Calu3 (cell line): Measurements from ENCODE around the gene CCDC159. TPM values are rescaled to one million over a fixed set of nuclear protein-coding genes. Genes with fewer than 3 reads are reported as not detected.

Source experiments
- BruUV-seq: library from RNA; stranded (reverse); fragments of 400-500 nt; replicated peaks from 2 replicates; lab custom pipeline; 2021; lab: Mats Ljungman, UMichigan
- CTCF ChIA-PET: fragments of 300-600 bp; sonication (Branson Sonifier 250); formaldehyde crosslinking; loops from one replicate; lab custom pipeline; 2022; ENCODE audit warnings: antibody characterized with exemption; lab: Charles Lee
- DNase-seq: peaks from one replicate; pipeline ENCODE4 v3.0.0; 2022
- H3K27ac Mint-ChIP-seq: one replicate; pipeline ENCODE4 v1.8.0; 2022; ENCODE audit warnings: mixed read lengths; ENCODE audit not compliant: unreplicated experiment
- H3K27me3 Mint-ChIP-seq: one replicate; pipeline ENCODE4 v1.8.0; 2022; ENCODE audit warnings: mixed read lengths; ENCODE audit not compliant: unreplicated experiment
- H3K36me3 Mint-ChIP-seq: one replicate; pipeline ENCODE4 v1.8.0; 2022; ENCODE audit warnings: mild to moderate bottlenecking, moderate library complexity, mixed read lengths; ENCODE audit not compliant: insufficient read depth, unreplicated experiment
- H3K4me1 Mint-ChIP-seq: one replicate; pipeline ENCODE4 v1.8.0; 2022; ENCODE audit warnings: mild to moderate bottlenecking, low read depth, mixed read lengths; ENCODE audit not compliant: unreplicated experiment
- H3K4me3 Mint-ChIP-seq: one replicate; pipeline ENCODE4 v1.8.0; 2022; ENCODE audit warnings: mild to moderate bottlenecking, low read depth, moderate library complexity, mixed read lengths; ENCODE audit not compliant: unreplicated experiment
- H3K9me3 Mint-ChIP-seq: one replicate; pipeline ENCODE4 v1.8.0; 2022; ENCODE audit warnings: low read depth, mixed read lengths; ENCODE audit not compliant: unreplicated experiment
- intact Hi-C: fragments of 100-400 bp; cut with micrococcal nuclease; formaldehyde crosslinking; loops from one replicate; pipeline ENCODE4 v1.10.0; 2022; ENCODE audit not compliant: unreplicated experiment
- total RNA-seq: library from RNA; stranded (reverse); gene quantifications from 2 replicates; pipeline ENCODE4 v1.2.3, GENCODE V29; 2022
- TF ChIP-seq, protein P1 (sequence below): fragments of 200-600 bp; IDR thresholded peaks from one replicate; pipeline ENCODE4 v1.8.0; 2022; ENCODE audit warnings: antibody characterized with exemption; ENCODE audit not compliant: unreplicated experiment

The CCDC159 gene
- total RNA-seq, 1 experiment from 2014 or later: 11.8 TPM

DNA sequence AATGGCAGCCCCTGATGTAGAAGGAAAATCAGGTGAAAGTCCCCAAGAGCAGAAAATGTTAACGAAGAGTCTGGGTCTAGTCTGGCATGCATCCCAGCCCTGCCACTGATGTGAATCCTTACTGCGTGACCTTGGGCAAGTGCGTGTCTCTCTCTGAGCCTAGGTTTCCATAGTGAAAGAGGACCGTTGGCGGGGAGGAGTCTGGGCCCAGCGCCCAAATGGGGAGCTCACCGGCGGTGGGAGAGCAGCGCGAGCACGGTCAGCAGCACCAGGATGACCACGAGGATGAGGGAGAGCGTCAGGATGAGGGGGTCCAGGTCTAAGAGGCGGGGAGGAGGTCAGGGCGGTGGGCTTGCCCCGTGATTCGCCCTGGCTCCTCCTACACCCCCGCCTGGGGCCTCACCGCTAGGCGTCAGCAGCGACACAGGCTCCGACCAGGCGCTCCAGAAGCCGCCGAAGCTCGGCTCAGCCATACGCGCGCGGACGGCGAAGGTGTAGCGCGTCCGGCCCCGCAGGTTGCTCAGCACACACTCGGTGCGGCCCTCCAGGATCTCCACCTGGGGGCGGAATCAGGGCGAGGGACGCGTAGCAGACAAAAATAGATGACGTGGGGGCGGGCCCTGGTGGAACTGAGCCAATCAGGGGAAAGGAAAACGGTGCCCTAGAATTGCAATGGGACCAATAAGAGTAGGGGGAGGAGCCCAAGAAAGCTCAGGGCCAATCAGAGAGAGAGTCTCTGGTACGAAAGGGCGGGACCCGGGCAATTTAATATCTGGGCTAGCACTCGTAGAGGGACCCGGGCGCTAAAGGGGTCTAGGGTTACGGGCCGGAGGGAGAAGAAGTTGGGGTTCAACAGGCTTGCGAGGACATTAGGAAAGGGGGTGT lies 34.6 kb downstream of the CCDC159 start:
- intact Hi-C loops: loop anchor here (5.0 kb wide), 2 partner anchors 36 to 89 kb away; partner anchors contain the start of gene RGL3
- H3K9me3 Mint-ChIP-seq: no peaks in the 10 kb centered on the region
- no TSS peak for BruUV-seq
- H3K36me3 Mint-ChIP-seq: peaks cover 41% of the 10 kb centered on the region
- TF ChIP-seq, protein P1, sequence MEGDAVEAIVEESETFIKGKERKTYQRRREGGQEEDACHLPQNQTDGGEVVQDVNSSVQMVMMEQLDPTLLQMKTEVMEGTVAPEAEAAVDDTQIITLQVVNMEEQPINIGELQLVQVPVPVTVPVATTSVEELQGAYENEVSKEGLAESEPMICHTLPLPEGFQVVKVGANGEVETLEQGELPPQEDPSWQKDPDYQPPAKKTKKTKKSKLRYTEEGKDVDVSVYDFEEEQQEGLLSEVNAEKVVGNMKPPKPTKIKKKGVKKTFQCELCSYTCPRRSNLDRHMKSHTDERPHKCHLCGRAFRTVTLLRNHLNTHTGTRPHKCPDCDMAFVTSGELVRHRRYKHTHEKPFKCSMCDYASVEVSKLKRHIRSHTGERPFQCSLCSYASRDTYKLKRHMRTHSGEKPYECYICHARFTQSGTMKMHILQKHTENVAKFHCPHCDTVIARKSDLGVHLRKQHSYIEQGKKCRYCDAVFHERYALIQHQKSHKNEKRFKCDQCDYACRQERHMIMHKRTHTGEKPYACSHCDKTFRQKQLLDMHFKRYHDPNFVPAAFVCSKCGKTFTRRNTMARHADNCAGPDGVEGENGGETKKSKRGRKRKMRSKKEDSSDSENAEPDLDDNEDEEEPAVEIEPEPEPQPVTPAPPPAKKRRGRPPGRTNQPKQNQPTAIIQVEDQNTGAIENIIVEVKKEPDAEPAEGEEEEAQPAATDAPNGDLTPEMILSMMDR: peak; percentile 33
- CTCF ChIA-PET: interaction anchor here (0.6 to 1.8 kb wide), 12 partner anchors 19 to 238 kb away, joined by 3 to 15 read pairs (median 4); partner anchors contain the start of genes CCDC159, ECSIT, KANK2 and ODAD3
- DNase-seq: peak; percentile 95
- H3K4me3 Mint-ChIP-seq: peak overlapping the region; percentile 80
- H3K4me1 Mint-ChIP-seq: peaks cover 29% of the 10 kb centered on the region
- no peaks in the 10 kb centered on the region for H3K27me3 Mint-ChIP-seq
- H3K27ac Mint-ChIP-seq: peak overlapping the region; percentile 90

GRCh38 chr19:11382898-11383705 lies 36.8 kb downstream of the CCDC159 start:
- CTCF ChIA-PET: interaction anchor here (0.5 to 2.3 kb wide), 6 partner anchors 8 to 116 kb away, joined by 3 to 14 read pairs (median 6); partner anchors contain the start of genes ODAD3, PRKCSH and SWSAP1
- peak; percentile 73 for DNase-seq
- peaks cover 21% of the 10 kb centered on the region for H3K4me1 Mint-ChIP-seq
- intact Hi-C loops: loop anchor here (5.0 kb wide), 2 partner anchors 34 to 91 kb away; partner anchors contain the start of gene RGL3
- H3K27ac Mint-ChIP-seq: peak overlapping the region; percentile 33
- peak overlapping the region; percentile 80 for H3K4me3 Mint-ChIP-seq
- no peaks in the 10 kb centered on the region for H3K9me3 Mint-ChIP-seq
- TF ChIP-seq, protein P1: peak; percentile 67
- BruUV-seq: no TSS peak
- peaks cover 36% of the 10 kb centered on the region for H3K36me3 Mint-ChIP-seq
- no peaks in the 10 kb centered on the region for H3K27me3 Mint-ChIP-seq

GRCh38 chr19:11383706-11384048 lies 37.4 kb downstream of the CCDC159 start:
- no TSS peak for BruUV-seq
- intact Hi-C loops: loop anchor here (5.0 kb wide), 2 partner anchors 34 to 91 kb away; partner anchors contain the start of gene RGL3
- Mint-ChIP-seq H3K36me3 (peaks cover 33% of the 10 kb centered on the region), H3K27me3 (no peaks in the 10 kb centered on the region), H3K4me1 (peaks cover 21% of the 10 kb centered on the region), H3K4me3 (peak overlapping the region; percentile 80), H3K27ac (no peak overlapping the region), H3K9me3 (no peaks in the 10 kb centered on the region)
- TF ChIP-seq, protein P1: no peak
- DNase-seq: no peak
- CTCF ChIA-PET: interaction anchor here (0.8 to 2.3 kb wide), 4 partner anchors 35 to 77 kb away, joined by 3 to 14 read pairs (median 6); partner anchors contain the start of genes ODAD3 and PRKCSH

GRCh38 chr19:11384778-11385129 lies 38.4 kb downstream of the CCDC159 start:
- Mint-ChIP-seq H3K9me3 (no peaks in the 10 kb centered on the region), H3K4me3 (peak overlapping the region; percentile 80), H3K27ac (no peak overlapping the region), H3K4me1 (peaks cover 19% of the 10 kb centered on the region), H3K36me3 (peaks cover 31% of the 10 kb centered on the region), H3K27me3 (no peaks in the 10 kb centered on the region)
- BruUV-seq: no TSS peak
- no peak for DNase-seq
- intact Hi-C loops: loop anchor here (5.0 kb wide), 2 partner anchors 33 to 92 kb away; partner anchors contain the start of gene RGL3
- CTCF ChIA-PET: interaction anchor here (0.7 to 2.3 kb wide), 4 partner anchors 8 to 50 kb away, joined by 3 to 14 read pairs (median 5); partner anchors contain the start of genes ODAD3 and PRKCSH
- TF ChIP-seq, protein P1: no peak
